Head of caudate nucleus (tissue), 42 donors: Measurements from ENCODE around the gene HEXIM1.

Experiments used
- DNase-seq, 42 donors: peaks; one replicate each; pipeline versions ENCODE4 v3.0.0 to v3.0.0-alpha.2; 2020 to 2021; ENCODE audit warnings: mixed read lengths in 7 of 42
- intact Hi-C: fragments of 100-400 bp; cut with DNase I; formaldehyde crosslinking; loops from one replicate; pipeline ENCODE4 v1.15.0; 2022

The HEXIM1 gene

GRCh38 chr17:45127548-45128300, 20.6 kb upstream of the HEXIM1 start:
- intact Hi-C loops, result no loop called here
- peak in 1 of 42 donors; percentile 1 for DNase-seq

GRCh38 chr17:45128331-45128730, 19.9 kb upstream of the HEXIM1 start:
- no peak for DNase-seq
- intact Hi-C loops, result no loop called here

GRCh38 chr17:45128989-45129388, 19.3 kb upstream of the HEXIM1 start:
- DNase-seq, result no peak
- intact Hi-C loops, result no loop called here

- no peak for DNase-seq
- intact Hi-C loops, result no loop called here
Measured at GRCh38 chr17:45129426-45129939, 18.8 kb upstream of the HEXIM1 start.

DNA sequence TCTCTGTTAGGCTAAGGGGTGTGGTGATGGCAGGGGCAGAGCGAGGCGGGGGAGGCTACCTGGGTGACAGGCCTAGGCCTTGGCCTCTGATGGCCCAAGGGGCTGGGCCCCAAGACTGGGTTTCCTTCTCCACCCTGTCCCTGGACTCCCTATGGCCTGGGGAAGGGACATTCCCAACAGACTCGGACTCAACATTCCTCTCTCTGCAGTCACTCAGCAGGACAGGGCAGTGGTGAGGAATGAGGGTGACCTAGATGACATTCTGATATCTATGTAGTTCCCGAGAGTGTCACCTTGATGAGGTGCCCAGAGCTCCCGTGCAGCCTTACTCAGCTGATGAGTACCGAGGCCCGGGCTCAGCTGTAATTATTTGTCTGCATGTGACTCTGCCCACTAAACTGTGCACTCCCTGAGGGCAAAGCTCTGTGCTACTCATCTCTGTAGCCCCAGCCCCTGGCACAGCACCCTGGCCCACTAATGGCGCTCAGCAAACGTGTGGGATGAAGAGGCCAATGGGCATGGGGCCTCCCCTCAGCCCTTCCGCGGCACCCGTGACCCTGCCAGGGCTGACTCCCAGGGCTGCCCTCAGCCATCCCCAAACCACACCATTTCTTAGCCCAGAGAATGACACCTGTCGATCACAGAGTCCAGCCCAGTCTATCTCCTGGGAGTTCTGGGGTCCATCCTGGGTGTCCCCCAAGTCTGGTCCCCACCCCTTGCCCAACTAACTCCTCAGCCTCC, 18.2 kb upstream of the HEXIM1 start:
- intact Hi-C loops, result no loop called here
- no peak for DNase-seq

DNA sequence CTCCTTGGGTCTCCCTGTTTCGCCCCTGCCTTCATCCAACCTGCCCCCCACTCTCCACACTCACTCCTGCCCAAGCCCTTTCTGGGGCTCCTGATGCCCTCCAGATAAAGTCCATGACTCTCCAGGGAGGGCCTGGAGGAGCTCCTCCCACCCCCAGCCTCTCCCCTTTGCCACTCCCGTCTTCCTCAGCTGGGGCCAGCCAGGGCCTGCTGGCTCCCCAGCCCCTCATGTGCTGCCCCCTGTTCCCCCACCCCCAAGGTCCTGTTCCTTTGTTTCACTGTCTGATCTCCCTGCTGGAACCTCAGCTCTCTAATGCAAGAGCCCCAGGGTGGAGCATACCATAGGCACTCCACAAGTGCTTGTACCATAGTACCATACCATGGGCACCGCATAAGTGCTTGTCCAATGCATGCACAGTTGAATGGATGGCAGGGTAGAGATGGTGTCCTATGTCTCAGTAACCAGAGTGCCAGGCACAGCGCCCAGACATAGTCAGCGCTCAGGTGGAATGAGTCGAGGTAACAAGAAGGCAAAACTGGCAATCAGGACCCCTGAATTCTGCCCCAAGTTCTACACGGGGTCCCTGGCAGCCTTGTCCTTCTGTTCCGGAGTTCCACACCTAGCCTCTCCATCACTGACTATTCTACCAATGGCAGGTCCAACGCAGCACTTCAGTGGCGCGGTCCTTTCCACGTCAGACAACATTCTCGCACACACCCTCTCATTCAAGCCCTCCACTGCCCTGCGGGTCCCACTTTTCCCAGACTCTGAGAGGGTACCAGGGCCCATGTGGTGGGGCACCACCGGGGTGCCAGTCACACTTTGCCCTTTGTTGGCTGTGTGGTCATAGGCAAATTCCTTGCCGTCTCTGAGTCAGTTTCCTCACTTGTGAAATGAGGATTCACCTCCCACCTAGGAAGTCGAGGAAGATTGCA, 17.3 kb upstream of the HEXIM1 start:
- intact Hi-C loops, result no loop called here
- DNase-seq, result no peak

DNA sequence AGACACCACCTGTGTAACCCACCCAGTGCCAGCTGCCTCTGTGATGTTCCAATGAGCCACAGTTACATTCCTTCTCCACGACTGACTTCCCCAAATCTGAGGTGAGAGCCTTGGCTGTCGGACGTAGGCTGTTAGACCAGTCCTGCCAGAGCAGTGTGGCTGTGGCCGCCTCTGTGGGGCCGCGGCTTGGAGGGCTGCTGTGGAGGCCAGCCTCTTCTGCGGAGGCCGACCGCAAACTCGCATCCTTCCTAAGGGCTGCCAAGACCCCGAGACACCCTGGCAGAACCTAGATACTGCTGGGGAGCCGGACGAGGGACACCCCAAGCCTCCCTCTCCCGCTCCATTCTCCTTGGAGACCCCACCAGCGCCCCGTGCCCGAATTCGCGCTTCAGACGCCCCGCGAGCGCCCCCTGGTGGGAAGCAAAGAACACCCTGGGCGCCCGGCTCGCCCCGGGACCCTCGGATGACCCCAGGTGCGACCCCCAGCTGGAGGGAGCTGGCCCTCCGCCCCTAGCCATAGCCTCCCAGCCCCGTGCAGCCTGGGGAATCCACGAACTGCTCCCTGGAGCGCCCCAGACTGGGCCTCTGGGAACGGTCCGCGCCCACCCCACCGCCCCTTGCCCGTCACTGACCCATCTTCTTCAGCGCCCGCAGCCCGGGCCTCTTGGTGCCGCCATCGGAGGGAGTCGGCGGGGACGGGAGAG, 16.5 kb upstream of the HEXIM1 start:
- intact Hi-C loops, result no loop called here
- peak in 23 of 42 donors; percentile 15 to 71 (median 48) for DNase-seq

- no peak for DNase-seq
- intact Hi-C loops, result no loop called here
Measured at GRCh38 chr17:45132320-45132571, 16.0 kb upstream of the HEXIM1 start, which contains the start of gene PLCD3. PLCD3 (minus strand) TSS chr17:45132515; CDS start chr17:45132410, 105 bp downstream.

DNA sequence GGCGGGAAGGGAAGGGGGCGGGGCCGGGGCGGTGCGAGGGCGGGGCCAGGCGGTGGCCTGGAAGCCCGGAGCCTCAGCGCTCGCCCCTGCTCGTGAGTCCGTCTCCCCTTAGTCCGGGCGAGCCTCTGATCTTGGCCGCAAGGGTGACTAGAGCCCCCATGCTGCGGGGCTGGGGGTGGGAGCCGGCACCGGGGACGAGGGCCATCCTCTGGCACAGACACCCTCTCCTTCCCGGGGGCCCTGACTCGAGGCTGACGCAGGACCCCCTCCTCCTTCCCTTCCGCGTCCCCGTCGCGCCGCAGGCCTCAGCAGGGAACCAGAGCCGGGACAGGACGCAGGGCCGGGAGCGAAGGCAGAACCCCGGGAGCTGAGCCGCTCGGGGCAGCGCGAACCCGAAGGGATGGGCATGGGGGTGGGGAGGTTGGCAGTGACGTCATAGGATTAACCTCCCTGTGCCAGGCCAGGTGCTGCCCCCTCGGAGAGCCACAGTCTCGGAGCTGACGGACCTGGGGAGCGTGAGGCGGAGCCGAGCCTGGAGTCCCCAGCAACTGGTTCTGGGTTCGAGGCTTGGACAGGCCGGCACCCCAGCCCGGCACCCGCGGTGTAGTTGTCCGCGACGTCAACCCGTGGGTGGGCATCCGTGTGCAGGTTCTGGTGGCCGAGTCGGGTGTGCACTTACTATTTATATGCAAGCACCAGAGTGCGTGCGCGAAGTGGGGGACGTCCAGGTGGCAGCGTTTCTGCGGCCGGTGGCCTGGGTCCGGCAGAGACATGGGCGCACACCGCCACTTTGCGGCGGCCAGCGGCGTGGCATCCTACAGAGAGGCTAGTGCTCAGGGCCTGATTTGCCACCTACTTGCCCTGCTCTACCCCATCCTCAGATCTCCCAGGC, 15.5 kb upstream of the HEXIM1 start:
- intact Hi-C loops, result no loop called here
- peak; percentile 50 to 91 (median 79) for DNase-seq

DNA sequence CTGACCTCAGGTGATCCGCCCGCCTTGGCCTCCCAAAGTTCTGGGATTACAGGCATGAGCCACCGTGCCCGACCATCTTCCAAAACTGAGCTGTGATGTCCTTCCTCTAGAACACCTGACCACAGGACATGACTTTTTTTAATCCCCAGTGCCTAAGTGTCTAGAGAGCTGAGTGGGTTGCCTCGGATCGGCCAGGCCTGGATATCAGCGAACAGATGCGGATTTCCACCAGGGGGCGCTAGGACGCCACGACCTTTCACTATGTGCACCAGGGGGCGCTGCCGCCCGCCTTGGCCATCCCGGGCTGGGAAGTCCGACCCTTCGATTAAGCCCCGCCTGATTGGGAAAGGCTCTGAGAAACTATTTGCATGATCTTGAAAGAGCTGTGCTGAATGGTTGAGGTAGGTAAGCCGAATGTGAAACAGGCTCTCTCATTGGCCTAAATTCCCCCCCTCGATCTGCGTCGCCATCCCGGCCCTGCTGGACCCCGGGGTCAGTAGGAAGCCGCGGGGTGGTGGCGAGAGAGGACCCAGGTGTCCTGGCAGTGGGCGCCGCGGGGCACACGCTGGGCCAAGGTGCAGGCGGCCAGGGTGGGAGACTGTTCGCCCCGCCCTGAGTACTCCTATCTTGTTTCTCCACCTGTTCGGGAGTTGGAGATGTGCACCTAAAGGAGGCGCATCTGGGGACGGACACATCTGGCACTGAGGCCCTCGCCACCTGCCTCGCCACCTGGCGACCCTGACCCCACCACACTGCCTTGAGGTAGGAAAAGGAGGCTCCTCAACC, 12.9 kb upstream of the HEXIM1 start, which contains the start of gene ACBD4:
Gene ACBD4, plus strand, starts transcription at position 496 of the 786 bp plus-strand sequence. CDS start 458 bp downstream, outside the sequence.
- intact Hi-C loops, result no loop called here
- DNase-seq, result peak; percentile 90 to 99 (median 96)

- DNase-seq, result peak in 3 of 42 donors; percentile 27 to 43 (median 28)
- intact Hi-C loops, result loop anchor here (2.0 kb wide), 1 partner anchor 61 kb away; no protein-coding TSS in a partner anchor
Measured at GRCh38 chr17:45135978-45136791, 12.1 kb upstream of the HEXIM1 start.

DNA sequence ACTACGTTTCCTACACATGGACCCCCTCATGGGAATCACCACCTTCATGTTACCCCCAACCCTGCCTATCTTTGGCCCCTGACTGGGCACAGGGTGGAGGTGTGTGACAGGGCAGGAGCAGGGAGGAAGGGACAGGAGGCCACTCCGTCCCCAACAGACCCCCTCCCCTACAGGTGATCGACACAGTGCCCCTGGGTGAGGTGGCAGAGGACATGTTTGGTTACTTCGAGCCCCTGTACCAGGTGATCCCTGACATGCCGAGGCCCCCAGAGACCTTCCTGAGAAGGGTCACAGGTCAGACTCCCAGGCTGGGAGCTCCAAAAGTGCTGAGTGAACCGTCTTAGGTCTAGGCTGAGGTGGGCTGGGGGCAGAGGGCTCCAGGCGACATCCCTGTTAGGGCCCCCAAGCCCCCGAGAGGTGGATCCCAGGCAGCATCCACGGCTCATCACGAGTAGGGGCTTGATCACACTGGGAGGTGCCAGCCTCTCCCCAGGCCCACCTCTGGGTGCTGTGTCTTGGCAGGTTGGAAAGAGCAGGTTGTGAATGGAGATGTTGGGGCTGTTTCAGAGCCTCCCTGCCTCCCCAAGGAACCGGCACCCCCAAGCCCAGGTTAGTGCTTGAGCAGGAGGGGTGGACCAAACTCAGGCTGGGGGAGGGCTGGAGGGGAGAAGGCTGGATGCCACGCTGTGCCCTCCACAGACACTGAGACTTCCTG, 11.3 kb upstream of the HEXIM1 start:
- no peak for DNase-seq
- intact Hi-C loops, result loop anchor here (2.0 kb wide), 1 partner anchor 60 kb away; no protein-coding TSS in a partner anchor

DNA sequence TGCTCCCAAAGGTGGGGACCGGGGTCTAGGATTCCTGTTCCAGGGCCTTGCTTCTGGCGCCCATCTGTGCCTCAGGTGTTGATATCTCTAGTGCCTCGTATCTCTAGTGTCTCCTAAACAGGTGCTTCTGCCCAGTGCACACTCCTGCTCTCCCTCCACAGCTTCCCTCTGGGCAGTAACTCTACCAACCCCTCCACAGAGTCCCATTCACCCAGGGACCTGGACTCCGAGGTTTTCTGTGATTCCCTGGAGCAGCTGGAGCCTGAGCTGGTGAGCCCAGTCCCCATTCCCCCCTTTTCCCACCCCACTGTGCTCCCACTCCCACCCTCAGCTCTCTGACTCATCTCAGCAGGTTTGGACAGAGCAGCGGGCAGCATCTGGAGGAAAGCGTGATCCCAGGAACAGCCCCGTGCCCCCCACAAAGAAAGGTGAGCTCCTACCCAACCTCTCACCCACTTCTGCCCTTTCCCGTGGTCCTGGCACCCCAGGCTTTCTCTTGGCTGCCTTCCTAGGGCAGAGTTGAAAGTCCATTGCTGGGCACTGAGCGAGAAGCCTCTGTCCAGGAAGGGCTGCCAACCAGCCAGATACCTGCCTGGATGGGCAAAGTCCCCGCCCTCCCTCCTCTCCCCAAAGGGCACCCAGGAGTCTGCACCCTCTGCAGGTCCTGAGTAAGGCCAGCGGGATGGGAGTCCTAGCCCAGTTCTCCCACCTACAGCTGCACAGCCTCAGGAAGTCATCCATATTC, 10.5 kb upstream of the HEXIM1 start:
- DNase-seq, result no peak
- intact Hi-C loops, result loop anchor here (2.0 kb wide), 1 partner anchor 59 kb away; no protein-coding TSS in a partner anchor

DNA sequence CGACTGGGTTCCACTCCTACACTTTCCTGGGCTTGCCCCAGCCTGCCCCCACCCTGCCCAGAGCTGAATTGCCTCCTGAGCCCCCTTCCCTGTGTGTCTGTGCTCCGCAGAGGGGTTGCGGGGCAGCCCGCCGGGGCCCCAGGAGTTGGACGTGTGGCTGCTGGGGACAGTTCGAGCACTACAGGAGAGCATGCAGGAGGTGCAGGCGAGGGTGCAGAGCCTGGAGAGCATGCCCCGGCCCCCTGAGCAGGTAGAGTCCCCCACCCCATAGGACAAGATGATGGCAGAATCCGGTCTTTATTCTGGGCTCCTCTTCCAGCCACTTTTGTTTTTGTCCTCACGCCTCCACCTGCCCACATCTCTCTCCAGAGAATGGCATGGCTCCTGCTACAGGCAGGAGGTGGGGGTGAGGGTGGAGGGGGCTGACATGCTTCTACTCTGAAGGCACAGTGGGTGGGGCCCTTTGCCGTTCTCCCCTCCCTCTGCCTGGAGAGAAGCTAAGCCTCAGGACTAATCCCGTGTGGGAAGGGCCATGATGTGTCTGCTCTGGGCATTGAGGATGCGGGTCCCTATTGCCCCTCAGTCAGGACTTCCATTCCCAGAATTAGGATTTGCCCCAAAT, 9.3 kb upstream of the HEXIM1 start:
- peak in 8 of 42 donors; percentile 24 to 67 (median 46) for DNase-seq
- intact Hi-C loops, result no loop called here
